ENCODE results near the gene PTBP1. TPM values are rescaled to one million over a fixed set of nuclear protein-coding genes. Genes with fewer than 3 reads are reported as not detected.

PTBP1 gene
- total and polyA plus RNA-seq, 9 donors: 73.4 to 312 (median 215) TPM

GRCh38 chr19:843180-843835 lies 46.1 kb downstream of the PTBP1 start:
- Histone ChIP-seq H3K4me3 (no peak overlapping the region), H3K27me3 (peaks cover 11% of the 10 kb centered on the region), H3K9me3 (no peaks in the 10 kb centered on the region), H3K4me1 (ENCODE audit: insufficient read depth) (peaks cover 13% of the 10 kb centered on the region), H3K36me3 (no peaks in the 10 kb centered on the region), H3K27ac (no peak overlapping the region)
- 3 to 9% (median 5%) methylated on average over 21 to 46 of the region's 46 CpGs for WGBS, 3 donors
- no peak for DNase-seq
- no peak for TF ChIP-seq EP300 (IDR thresholded peaks at IDR 0.05)
- TF ChIP-seq CTCF (IDR thresholded peaks at IDR 0.05): no peak
- TF ChIP-seq POLR2A (IDR thresholded peaks at IDR 0.05): no peak
- intact Hi-C loops (cut with DNase I): loop anchor here in 1 of 4 donors (10.0 kb wide), 1 partner anchor 89 kb away; the partner anchor contains the start of gene MISP

GRCh38 chr19:843836-844545 lies 46.7 kb downstream of the PTBP1 start:
- Histone ChIP-seq H3K9me3 (no peaks in the 10 kb centered on the region), H3K4me3 (no peak overlapping the region), H3K27me3 (peaks cover 11% of the 10 kb centered on the region), H3K4me1 (ENCODE audit: insufficient read depth) (peaks cover 13% of the 10 kb centered on the region), H3K36me3 (no peaks in the 10 kb centered on the region), H3K27ac (no peak overlapping the region)
- intact Hi-C loops (cut with DNase I): loop anchor here in 1 of 4 donors (10.0 kb wide), 1 partner anchor 89 kb away; the partner anchor contains the start of gene MISP
- DNase-seq: peak in 1 of 5 donors; percentile 33
- 1 to 10% (median 4%) methylated on average over 32 to 52 of the region's 70 CpGs for WGBS, 3 donors
- TF ChIP-seq EP300 (IDR thresholded peaks at IDR 0.05): no peak
- no peak for TF ChIP-seq CTCF (IDR thresholded peaks at IDR 0.05)
- TF ChIP-seq POLR2A (IDR thresholded peaks at IDR 0.05): no peak

GRCh38 chr19:844546-844971 lies 47.3 kb downstream of the PTBP1 start:
- Histone ChIP-seq H3K36me3 (no peaks in the 10 kb centered on the region), H3K9me3 (no peaks in the 10 kb centered on the region), H3K4me3 (no peak overlapping the region), H3K4me1 (ENCODE audit: insufficient read depth) (peaks cover 13% of the 10 kb centered on the region), H3K27me3 (peaks cover 11% of the 10 kb centered on the region), H3K27ac (no peak overlapping the region)
- no peak for TF ChIP-seq POLR2A (IDR thresholded peaks at IDR 0.05)
- TF ChIP-seq CTCF (IDR thresholded peaks at IDR 0.05): no peak
- no peak for TF ChIP-seq EP300 (IDR thresholded peaks at IDR 0.05)
- no peak for DNase-seq
- whole genome bisulfite sequencing, 3 donors: 12 to 15% (median 15%) methylated on average over 6 to 11 of the region's 11 CpGs
- intact Hi-C loops (cut with DNase I): loop anchor here in 1 of 4 donors (10.0 kb wide), 1 partner anchor 90 kb away; the partner anchor contains the start of gene MISP

GRCh38 chr19:845707-846521 lies 48.7 kb downstream of the PTBP1 start:
- intact Hi-C loops (cut with DNase I): loop anchor here in 1 of 4 donors (10.0 kb wide), 1 partner anchor 91 kb away; the partner anchor contains the start of gene MISP
- Histone ChIP-seq H3K4me1 (ENCODE audit: insufficient read depth) (peaks cover 14% of the 10 kb centered on the region), H3K36me3 (no peaks in the 10 kb centered on the region), H3K9me3 (no peaks in the 10 kb centered on the region), H3K27ac (no peak overlapping the region), H3K27me3 (peaks cover 11% of the 10 kb centered on the region), H3K4me3 (no peak overlapping the region)
- no peak for DNase-seq
- WGBS, 3 donors: 78 to 84% (median 84%) methylated on average over 37 of the region's 37 CpGs
- no peak for TF ChIP-seq EP300 (IDR thresholded peaks at IDR 0.05)
- TF ChIP-seq POLR2A (IDR thresholded peaks at IDR 0.05): no peak
- TF ChIP-seq CTCF (IDR thresholded peaks at IDR 0.05): no peak
